ENCODE results near the gene CEP112. TPM values are rescaled to one million over a fixed set of nuclear protein-coding genes. Genes with fewer than 3 reads are reported as not detected.

Gene CEP112
- total and polyA plus RNA-seq, 10 of the 15 experiments (the other 5 are each of a cell fraction or from before 2014, with no cell fraction given), result 0.11 to 3.8 (median 0.32) TPM; not detected in 1

- WGBS (ENCODE audit: insufficient coverage, insufficient replicate concordance, low lambda C conversion rate, missing lambda C conversion rate), result 7% methylated on average over 8 of the region's 8 CpGs
- H3K79me2 ChIP-seq (ENCODE audit: control insufficient read depth, insufficient read depth, low read length), result no peaks in the 10 kb centered on the region
- intact Hi-C loops (cut with micrococcal nuclease; ENCODE audit: unreplicated experiment) (no loop called here), in situ Hi-C loops (cut with MboI) (no loop called here)
- H3K36me3 ChIP-seq (ENCODE audit: control insufficient read depth in 2 of 2, insufficient read depth in 2 of 2, low read length in 1 of 2), result no peaks in the 10 kb centered on the region
- ChIA-PET POLR2A (interaction anchor here (0.6 kb wide), 1 partner anchor 22 kb away, joined by 5 read pairs; no protein-coding TSS in a partner anchor), CTCF (interaction anchor here (0.7 kb wide), 1 partner anchor 1117 kb away, joined by 3 read pairs; no protein-coding TSS in a partner anchor), SMC1A (ENCODE audit: uncharacterized antibody, unreplicated experiment) (interaction anchor here (0.5 kb wide), 1 partner anchor 756 kb away, joined by 3 read pairs; no protein-coding TSS in a partner anchor), RAD21 (ENCODE audit: unreplicated experiment) (no interaction called here)
- FAIRE-seq (no peak), DNase-seq (ENCODE audit: low read depth, low spot score) (no peak), ATAC-seq (no peak)
- no peaks in the 10 kb centered on the region for H4K20me1 ChIP-seq (ENCODE audit: control insufficient read depth, insufficient read depth)
- no peak overlapping the region for H3K9ac ChIP-seq (ENCODE audit: control insufficient read depth, insufficient read depth, low read length)
- no TSS peak for BruUV-seq (replicated peaks)
- no peak overlapping the region for H3K4me3 ChIP-seq
- no peak overlapping the region for H3K4me2 ChIP-seq (ENCODE audit: control insufficient read depth, insufficient read depth)
- H3K27ac ChIP-seq (ENCODE audit: control insufficient read depth, insufficient read depth), result no peak overlapping the region
- H3K27me3 ChIP-seq (replicated peaks in 1 of 2; ENCODE audit: control insufficient read depth in 2 of 2, insufficient read depth in 2 of 2, low read length in 1 of 2), result peaks cover 0 to 2% of the 10 kb centered on the region in 2 experiments; a peak in 1 of 4 replicates
- no peaks in the 10 kb centered on the region for H3K9me3 ChIP-seq (replicated peaks; ENCODE audit: control insufficient read depth, insufficient read depth, low read length)
- H2AFZ ChIP-seq (ENCODE audit: control insufficient read depth, low read depth, low read length), result no peak overlapping the region
- H3K4me1 ChIP-seq (ENCODE audit: control insufficient read depth, insufficient read depth, low read length), result no peaks in the 10 kb centered on the region
- TF ChIP-seq NFYB (IDR thresholded peaks at IDR 0.05; ENCODE audit: insufficient read depth, low read depth, low read length), result no peak
- TF ChIP-seq CBX3 (IDR thresholded peaks at IDR 0.05; ENCODE audit: borderline replicate concordance, low read depth), result no peak
- TF ChIP-seq CHD1 (IDR thresholded peaks at IDR 0.05; ENCODE audit: low read depth, low read length), result no peak
- TF ChIP-seq RB1 (IDR thresholded peaks at IDR 0.05; ENCODE audit: borderline replicate concordance), result no peak
- TF ChIP-seq TAF1 (IDR thresholded peaks at IDR 0.05; ENCODE audit: borderline replicate concordance, low read depth, low read length), result no peak
- no peak for TF ChIP-seq ZNF592 (IDR thresholded peaks at IDR 0.05)
- no peak for TF ChIP-seq E4F1 (IDR thresholded peaks at IDR 0.05; ENCODE audit: borderline replicate concordance, partially characterized antibody)
- TF ChIP-seq ZNF687 (IDR thresholded peaks at IDR 0.05), result no peak
- TF ChIP-seq NR2C1 (IDR thresholded peaks at IDR 0.05), result no peak
Observed at GRCh38 chr17:66220079-66220835, 28.3 kb upstream of the CEP112 start.

Measured in GM12878 (cell line).